HepG2 (cell line): Measurements from ENCODE around the gene OR7G2. TPM values are rescaled to one million over a fixed set of nuclear protein-coding genes. Genes with fewer than 3 reads are reported as not detected.

ENCODE experiments used
- ATAC-seq: fragments of 200-7000 bp; cut with Tn5 transposase; 3 replicates; pipeline ENCODE4 v1.9.1; 2020; ENCODE audit warnings: mild to moderate bottlenecking, moderate library complexity
- BruUV-seq: library from RNA; stranded (reverse); fragments of 400-500 nt; replicated peaks from 2 replicates; lab custom pipeline; 2021; lab: Mats Ljungman, UMichigan
- CTCF ChIA-PET: fragments of 300-600 bp; formaldehyde crosslinking; extraction: SDS; loops from one replicate; lab custom pipeline; 2021; ENCODE audit warnings: low total read pairs, inconsistent platforms, low intra/inter-chr PET ratio; lab: Yijun Ruan, JAX
- POLR2A ChIA-PET: fragments of 350-600 bp; sonication (Branson Sonifier 250); formaldehyde crosslinking; loops from one replicate; lab custom pipeline; 2020; ENCODE audit warnings: antibody characterized with exemption, inconsistent platforms; lab: Yijun Ruan, JAX
- DNase-seq: peaks from one replicate; pipeline ENCODE4 v3.0.0-alpha.2; 2015; ENCODE audit warnings: low spot score
- FAIRE-seq: peaks from 3 replicates; lab custom pipeline; 2011; peaks lifted over from hg19 to GRCh38; lab: Jason Lieb, UNC
- H2AFZ ChIP-seq: one replicate; pipeline ENCODE4 v1.6.1; 2011; ENCODE audit warnings: low read length, inconsistent platforms
- H3K27ac ChIP-seq: fragments of 300-600 bp; 3 replicates; pipeline ENCODE4 v1.8.0; 2011; ENCODE audit warnings: mixed run types, mild to moderate bottlenecking, mixed read lengths, low read length, inconsistent platforms; ENCODE audit not compliant: insufficient read depth; ENCODE audit errors: extremely low read length
- H3K27me3 ChIP-seq, 2 experiments: fragments of 200-600 bp in 1 of 2; 2 replicates in 1 of 2; 3 replicates in 1 of 2; pipeline versions ENCODE4 v1.6.0 to v1.8.0; 2011; ENCODE audit warnings: low read length in 2 of 2, mild to moderate bottlenecking in 2 of 2, moderate library complexity in 2 of 2, inconsistent platforms in 1 of 2; ENCODE audit not compliant: insufficient read depth in 2 of 2, control insufficient read depth in 1 of 2
- H3K36me3 ChIP-seq, 2 experiments: fragments of 200-600 bp in 1 of 2; replicated peaks in 1 of 2; 2 replicates in 1 of 2; 3 replicates in 1 of 2; pipeline versions ENCODE4 v1.5.1 to v1.8.0; 2011; ENCODE audit warnings: low read length in 2 of 2, inconsistent platforms in 1 of 2; ENCODE audit not compliant: insufficient read depth in 2 of 2, control insufficient read depth in 1 of 2
- H3K4me1 ChIP-seq: 2 replicates; pipeline ENCODE4 v1.5.1; 2012; ENCODE audit warnings: low read length, inconsistent platforms; ENCODE audit not compliant: insufficient read depth
- H3K4me2 ChIP-seq: 2 replicates; pipeline ENCODE4 v1.6.0; 2011; ENCODE audit warnings: low read depth, low read length, inconsistent platforms
- H3K4me3 ChIP-seq, 3 experiments: fragments of 200-600 bp in 1 of 3; sonication (generic), shearing (Covaris generic) in 1 of 3; replicated peaks in 1 of 3; 2 replicates each; pipeline ENCODE4 v1.5.1; 2011 to 2016; ENCODE audit warnings: low read length in 3 of 3, inconsistent platforms in 2 of 3, low read depth in 2 of 3, mild to moderate bottlenecking in 2 of 3, control low read depth in 1 of 3, mixed read lengths in 1 of 3; ENCODE audit not compliant: insufficient read depth in 1 of 3
- H3K79me2 ChIP-seq: one replicate; pipeline ENCODE4 v1.6.1; 2011; ENCODE audit warnings: low read length, inconsistent platforms; ENCODE audit not compliant: insufficient read depth
- H3K9ac ChIP-seq: 2 replicates; pipeline ENCODE4 v1.6.0; 2011; ENCODE audit warnings: mild to moderate bottlenecking, low read depth, low read length, inconsistent platforms; ENCODE audit not compliant: insufficient read depth
- H3K9me3 ChIP-seq: 2 replicates; pipeline ENCODE4 v1.5.1; 2012; ENCODE audit warnings: mild to moderate bottlenecking, low read length
- H4K20me1 ChIP-seq: 2 replicates; pipeline ENCODE4 v1.6.0; 2011; ENCODE audit warnings: inconsistent platforms, mild to moderate bottlenecking, low read length, moderate library complexity; ENCODE audit not compliant: insufficient read depth
- GABPB1 ChIP-seq: IDR thresholded peaks from 2 replicates; pipeline ENCODE4 v1.6.1; 2016; ENCODE audit warnings: mild to moderate bottlenecking, missing genetic modification reagents, moderate library complexity, missing compliant biosample characterization
- IRF1 ChIP-seq: sonication (generic); formaldehyde crosslinking; IDR thresholded peaks from 2 replicates; pipeline ENCODE4 v1.4.0; 2020; ENCODE audit warnings: low read depth, mild to moderate bottlenecking, missing genetic modification reagents
- KDM6A ChIP-seq: IDR thresholded peaks from 2 replicates; pipeline ENCODE4 v1.6.1; 2016; ENCODE audit warnings: low read depth
- NFATC3 ChIP-seq: sonication (generic); formaldehyde crosslinking; IDR thresholded peaks from 2 replicates; pipeline ENCODE4 v1.5.1; 2020; ENCODE audit warnings: mild to moderate bottlenecking, missing genetic modification reagents
- PAXIP1 ChIP-seq: sonication (generic); formaldehyde crosslinking; conservative IDR thresholded peaks from 2 replicates; pipeline ENCODE4 v1.4.0; 2020; ENCODE audit warnings: mild to moderate bottlenecking, missing genetic modification reagents, moderate library complexity
- PRMT3 ChIP-seq: sonication (generic); formaldehyde crosslinking; IDR thresholded peaks from 2 replicates; pipeline ENCODE4 v1.8.1; 2022; ENCODE audit warnings: low read depth, mild to moderate bottlenecking, moderate library complexity, missing genetic modification reagents, borderline replicate concordance
- RNF219 ChIP-seq: sonication (generic); formaldehyde crosslinking; IDR thresholded peaks from 2 replicates; pipeline ENCODE4 v1.5.0; 2020; ENCODE audit warnings: mild to moderate bottlenecking, missing genetic modification reagents
- SOX13 ChIP-seq, 3 experiments: fragments of 450-650 bp in 1 of 3; sonication (generic) in 1 of 3; formaldehyde crosslinking in 1 of 3; IDR thresholded peaks in 2 of 3; conservative IDR thresholded peaks in 1 of 3; 2 replicates each; pipeline versions ENCODE4 v1.5.0 to v1.6.1; 2016 to 2020; ENCODE audit warnings: antibody characterized with exemption in 1 of 3, mild to moderate bottlenecking in 1 of 3, missing compliant biosample characterization in 1 of 3, missing genetic modification reagents in 1 of 3, moderate library complexity in 1 of 3
- ZBTB14 ChIP-seq: sonication (generic); formaldehyde crosslinking; IDR thresholded peaks from 2 replicates; pipeline ENCODE4 v1.4.0; 2020; ENCODE audit warnings: missing genetic modification reagents
- ZNF124 ChIP-seq: sonication (generic); formaldehyde crosslinking; IDR thresholded peaks from 2 replicates; pipeline ENCODE4 v1.4.0; 2020; ENCODE audit warnings: missing genetic modification reagents
- ZNF3 ChIP-seq: IDR thresholded peaks from 2 replicates; pipeline ENCODE4 v1.7.0; 2017; ENCODE audit warnings: inconsistent platforms
- ZNF350 ChIP-seq: sonication (generic); formaldehyde crosslinking; IDR thresholded peaks from 2 replicates; pipeline ENCODE4 v1.4.0; 2020; ENCODE audit warnings: mild to moderate bottlenecking, low read depth, missing genetic modification reagents, borderline replicate concordance
- ZNF460 ChIP-seq: sonication (generic); formaldehyde crosslinking; IDR thresholded peaks from 2 replicates; pipeline ENCODE4 v1.5.1; 2020; ENCODE audit warnings: missing genetic modification reagents, mild to moderate bottlenecking, borderline replicate concordance
- ZNF777 ChIP-seq: sonication (generic); formaldehyde crosslinking; IDR thresholded peaks from 2 replicates; pipeline ENCODE4 v1.4.0; 2020; ENCODE audit warnings: missing genetic modification reagents
- WGBS: methylation state at CpG from one replicate; pipeline ENCODE4 v1.1.6; 2017; ENCODE audit warnings: low lambda C conversion rate; 5-methylcytosine and 5-hydroxymethylcytosine counted together
- in situ Hi-C: cut with HindIII; loops from 2 replicates; pipeline ENCODE4 v1.10.0; 2017; ENCODE audit warnings: low pct_unique_long_range_greater_than_20kb; ENCODE audit not compliant: extremely low pct_ligation_motif_present
- intact Hi-C: fragments of 100-400 bp; cut with micrococcal nuclease; formaldehyde crosslinking; loops from one replicate; pipeline ENCODE4 v1.10.0; 2022; ENCODE audit not compliant: unreplicated experiment
- polyA plus RNA-seq, 8 experiments: library from polyadenylated mRNA; depleted of rRNA in 3 of 8; stranded (reverse) in 7 of 8; unstranded in 1 of 8; fragments of >200 nt; fragmentation: Illumina TruSeq in 4 of 8; extraction: Trizol in 4 of 8; gene quantifications; 2 replicates each; pipeline versions ENCODE4 v1.2.1 to v1.2.3, GENCODE V29; 2011 to 2016; ENCODE audit warnings: low read depth in 4 of 8, missing spikeins in 1 of 8, mixed read lengths in 1 of 8; ENCODE audit not compliant: insufficient read depth in 1 of 8
- total RNA-seq, 5 experiments: library from RNA; depleted of rRNA; stranded (reverse); fragments of >200 nt; fragmentation: Illumina TruSeq; extraction: Trizol; gene quantifications; 2 replicates each; pipeline ENCODE4 v1.2.3, GENCODE V29; 2016; ENCODE audit warnings: low read depth in 1 of 5
- TF ChIP-seq, protein P1 (sequence below): sonication (generic); formaldehyde crosslinking; IDR thresholded peaks from 2 replicates; pipeline ENCODE4 v1.4.0; 2020; ENCODE audit warnings: mild to moderate bottlenecking, missing genetic modification reagents

Gene OR7G2
- total and polyA plus RNA-seq, 2 of the 13 experiments (the other 11 are each of a cell fraction or from before 2014, with no cell fraction given): not detected

DNA sequence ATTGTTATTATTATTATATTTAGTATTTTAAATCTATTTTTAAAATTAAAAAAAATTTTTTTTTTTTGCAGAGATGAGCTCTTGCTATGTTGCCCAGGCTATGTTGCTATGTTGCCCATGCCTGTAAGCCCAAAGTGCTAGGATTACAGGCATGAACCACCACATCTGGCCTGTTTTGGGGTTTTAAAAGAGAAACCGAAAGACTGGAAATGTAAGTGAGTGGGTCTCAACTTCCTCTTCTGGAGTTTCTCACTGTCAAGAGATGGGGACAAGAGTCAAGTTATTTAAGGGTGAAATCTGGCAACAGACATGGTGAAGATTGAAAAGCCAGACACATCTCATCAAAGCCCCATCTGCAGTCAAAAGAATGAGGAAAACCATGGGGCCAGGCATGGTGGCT, 23.7 kb upstream of the OR7G2 start (continued):
- no peak for TF ChIP-seq PAXIP1
- TF ChIP-seq, protein P1, sequence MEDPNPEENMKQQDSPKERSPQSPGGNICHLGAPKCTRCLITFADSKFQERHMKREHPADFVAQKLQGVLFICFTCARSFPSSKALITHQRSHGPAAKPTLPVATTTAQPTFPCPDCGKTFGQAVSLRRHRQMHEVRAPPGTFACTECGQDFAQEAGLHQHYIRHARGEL (CRISPR knock-in tag): no peak

DNA sequence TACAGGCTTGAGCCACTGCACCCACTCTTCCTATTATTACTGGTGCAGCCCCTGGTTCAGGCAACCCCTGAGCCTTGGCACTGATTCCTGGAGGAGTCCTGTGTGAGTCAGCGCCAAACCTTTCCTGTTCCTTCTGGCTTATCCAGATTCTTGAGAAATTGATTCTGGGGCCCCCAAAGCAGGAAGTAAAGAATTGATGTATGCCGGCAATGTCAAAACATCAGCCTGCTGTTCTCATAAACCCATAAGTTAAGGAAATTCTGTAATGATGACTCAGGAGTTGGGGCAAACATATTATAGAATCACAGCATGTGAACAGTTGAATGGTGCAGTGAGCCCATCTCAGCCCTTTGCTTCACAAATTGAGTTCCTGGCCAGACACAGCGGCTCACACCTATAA, 20.9 kb upstream of the OR7G2 start:
- in situ Hi-C loops: loop anchor here (25.0 kb wide), 1 partner anchor 659 kb away; no protein-coding TSS in a partner anchor
- BruUV-seq: no TSS peak
- POLR2A ChIA-PET: no interaction called here
- TF ChIP-seq PRMT3 (CRISPR knock-in tag) (no peak), KDM6A (CRISPR knock-in tag) (no peak), ZNF460 (CRISPR knock-in tag) (no peak), ZNF777 (CRISPR knock-in tag) (no peak), IRF1 (CRISPR knock-in tag) (no peak), RNF219 (CRISPR knock-in tag) (no peak), ZNF350 (no peak), ZNF124 (CRISPR knock-in tag) (no peak), NFATC3 (CRISPR knock-in tag) (no peak), SOX13 (IDR thresholded peaks at IDR 0.05) (no peak), SOX13 (CRISPR knock-in tag; conservative IDR thresholded peaks at IDR 0.05 in 1 of 2, IDR thresholded peaks at IDR 0.05 in 1 of 2) (no peak), ZNF3 (CRISPR knock-in tag) (no peak), GABPB1 (CRISPR knock-in tag) (no peak), ZBTB14 (CRISPR knock-in tag) (no peak)

More for the DNA sequence above, 20.9 kb upstream of the OR7G2 start:
- Histone ChIP-seq H3K36me3 (no peaks in the 10 kb centered on the region), H3K9ac (no peak overlapping the region), H3K4me1 (no peaks in the 10 kb centered on the region), H3K9me3 (no peaks in the 10 kb centered on the region), H3K4me3 (no peak overlapping the region), H3K4me2 (no peak overlapping the region), H3K27me3 (no peaks in the 10 kb centered on the region; a peak in 1 of 5 replicates), H2AFZ (no peak overlapping the region), H4K20me1 (no peaks in the 10 kb centered on the region), H3K79me2 (no peaks in the 10 kb centered on the region), H3K27ac (no peak overlapping the region)
- WGBS: 11% methylated on average over 3 of the region's 3 CpGs
- CTCF ChIA-PET: no interaction called here
- no peak for DNase-seq
- no peak for FAIRE-seq
- no peak for ATAC-seq
- intact Hi-C loops: no loop called here
